GM12878 (cell line): ENCODE measurements around the gene MIAT. TPM values are rescaled to one million over a fixed set of nuclear protein-coding genes. Genes with fewer than 3 reads are reported as not detected.

ENCODE experiments used
- GATAD2B ChIP-seq: fragments of 450-650 bp; conservative IDR thresholded peaks from 2 replicates; pipeline ENCODE4 v1.6.1; 2017; ENCODE audit warnings: low read depth, mild to moderate bottlenecking, moderate library complexity
- MXI1 ChIP-seq: fragments of 150-350 bp; IDR thresholded peaks from 2 replicates; pipeline ENCODE4 v1.6.1; 2011; ENCODE audit warnings: low read depth, mild to moderate bottlenecking, inconsistent platforms, low read length, improper control_type of control experiment
- RAD51 ChIP-seq: fragments of 450-650 bp; IDR thresholded peaks from 2 replicates; pipeline ENCODE4 v1.6.1; 2016; ENCODE audit warnings: moderate library complexity, mild to moderate bottlenecking, inconsistent platforms
- RBBP5 ChIP-seq: fragments of 200-600 bp; sonication (generic); conservative IDR thresholded peaks from 2 replicates; pipeline ENCODE4 v1.6.1; 2016
- ZBED1 ChIP-seq: IDR thresholded peaks from 2 replicates; pipeline ENCODE4 v1.6.1; 2016; ENCODE audit warnings: borderline replicate concordance
- ZNF274 ChIP-seq: IDR thresholded peaks from one replicate; pipeline ENCODE4 v1.8.0; 2011; ENCODE audit not compliant: insufficient read length, insufficient read depth
- ZSCAN29 ChIP-seq: fragments of 450-650 bp; IDR thresholded peaks from 2 replicates; pipeline ENCODE4 v1.6.1; 2017; ENCODE audit warnings: mild to moderate bottlenecking, moderate library complexity
- polyA plus RNA-seq, 11 experiments: library from polyadenylated mRNA; depleted of rRNA in 4 of 11; unstranded in 6 of 11; stranded (reverse) in 5 of 11; fragments of >200 nt; fragmentation: Nextera tagmentation in 4 of 11; fragmentation: Illumina TruSeq in 1 of 11; extraction: Ambion mirVana in 4 of 11; extraction: Trizol in 1 of 11; gene quantifications; 1 replicate in 1 of 11; 2 replicates in 10 of 11; pipeline versions ENCODE4 v1.2.1 to v1.2.3, GENCODE V29; 2011 to 2016; ENCODE audit warnings: inconsistent platforms in 2 of 11, missing spikeins in 2 of 11, low read depth in 1 of 11
- total RNA-seq, 4 experiments: library from RNA; depleted of rRNA in 3 of 4; stranded (reverse); fragments of >200 nt in 3 of 4; fragmentation: Illumina TruSeq in 1 of 4; extraction: Trizol in 1 of 4; gene quantifications; 2 replicates each; pipeline versions ENCODE4 v1.2.1 to v1.2.3, GENCODE V29; 2013 to 2021
- TF ChIP-seq, protein P1 (sequence below): fragments of 450-650 bp; IDR thresholded peaks from 2 replicates; pipeline ENCODE4 v1.6.1; 2017; ENCODE audit warnings: mild to moderate bottlenecking, moderate library complexity
- TF ChIP-seq, protein P2 (sequence below): fragments of 150-350 bp; IDR thresholded peaks from 2 replicates; pipeline ENCODE4 v1.6.1; 2016; ENCODE audit warnings: low read depth, low read length
- TF ChIP-seq, protein P3 (sequence below): fragments of 450-650 bp; IDR thresholded peaks from 2 replicates; pipeline ENCODE4 v1.6.1; 2016; ENCODE audit warnings: mild to moderate bottlenecking

MIAT gene
- total and polyA plus RNA-seq, 10 of the 15 experiments (the other 5 are each of a cell fraction or from before 2014, with no cell fraction given): 0.39 to 13.7 (median 4.6) TPM

DNA sequence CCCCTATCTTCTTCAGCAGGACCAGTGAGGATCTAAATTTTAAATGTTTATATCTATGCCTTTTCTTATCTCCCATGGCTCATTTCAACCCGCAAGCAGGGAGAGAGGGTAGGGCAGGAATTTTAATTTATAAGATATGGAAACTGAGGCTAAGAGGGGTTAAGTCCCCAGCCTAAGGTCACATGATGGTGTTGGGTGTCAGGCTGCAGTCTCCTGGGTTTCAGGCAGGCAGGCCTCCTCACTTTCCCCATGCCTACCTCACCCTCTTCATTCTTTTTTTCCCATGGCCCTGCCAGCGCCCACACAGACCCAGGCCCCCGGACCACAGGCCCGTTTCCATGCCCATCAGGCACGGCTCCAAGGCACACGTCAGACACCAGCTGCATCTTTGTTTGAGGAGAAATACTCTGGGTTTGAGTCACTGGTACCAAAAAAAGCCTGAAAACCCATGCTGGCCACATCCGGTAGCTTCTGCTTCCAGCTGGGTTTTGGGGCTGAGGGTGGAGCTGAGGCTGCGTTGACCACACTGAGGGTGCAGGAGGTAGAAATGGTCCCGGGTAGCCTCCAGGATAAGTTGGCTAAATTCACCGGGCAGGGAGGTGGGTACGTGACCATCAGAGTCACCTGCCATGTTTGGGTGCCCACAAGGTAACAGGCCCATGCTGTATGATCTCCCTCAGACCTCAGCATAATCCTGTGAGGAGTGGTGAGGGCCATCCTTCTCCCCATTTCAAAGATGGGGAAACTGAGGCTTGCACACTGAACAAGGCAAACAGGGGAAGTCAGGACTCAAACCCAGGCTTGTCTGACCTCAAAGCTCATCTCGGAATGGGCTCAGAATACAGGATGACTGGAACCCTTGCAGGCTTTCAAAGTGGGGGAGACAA is 47.1 kb upstream of the MIAT start (continued):
- TF ChIP-seq, protein P1, sequence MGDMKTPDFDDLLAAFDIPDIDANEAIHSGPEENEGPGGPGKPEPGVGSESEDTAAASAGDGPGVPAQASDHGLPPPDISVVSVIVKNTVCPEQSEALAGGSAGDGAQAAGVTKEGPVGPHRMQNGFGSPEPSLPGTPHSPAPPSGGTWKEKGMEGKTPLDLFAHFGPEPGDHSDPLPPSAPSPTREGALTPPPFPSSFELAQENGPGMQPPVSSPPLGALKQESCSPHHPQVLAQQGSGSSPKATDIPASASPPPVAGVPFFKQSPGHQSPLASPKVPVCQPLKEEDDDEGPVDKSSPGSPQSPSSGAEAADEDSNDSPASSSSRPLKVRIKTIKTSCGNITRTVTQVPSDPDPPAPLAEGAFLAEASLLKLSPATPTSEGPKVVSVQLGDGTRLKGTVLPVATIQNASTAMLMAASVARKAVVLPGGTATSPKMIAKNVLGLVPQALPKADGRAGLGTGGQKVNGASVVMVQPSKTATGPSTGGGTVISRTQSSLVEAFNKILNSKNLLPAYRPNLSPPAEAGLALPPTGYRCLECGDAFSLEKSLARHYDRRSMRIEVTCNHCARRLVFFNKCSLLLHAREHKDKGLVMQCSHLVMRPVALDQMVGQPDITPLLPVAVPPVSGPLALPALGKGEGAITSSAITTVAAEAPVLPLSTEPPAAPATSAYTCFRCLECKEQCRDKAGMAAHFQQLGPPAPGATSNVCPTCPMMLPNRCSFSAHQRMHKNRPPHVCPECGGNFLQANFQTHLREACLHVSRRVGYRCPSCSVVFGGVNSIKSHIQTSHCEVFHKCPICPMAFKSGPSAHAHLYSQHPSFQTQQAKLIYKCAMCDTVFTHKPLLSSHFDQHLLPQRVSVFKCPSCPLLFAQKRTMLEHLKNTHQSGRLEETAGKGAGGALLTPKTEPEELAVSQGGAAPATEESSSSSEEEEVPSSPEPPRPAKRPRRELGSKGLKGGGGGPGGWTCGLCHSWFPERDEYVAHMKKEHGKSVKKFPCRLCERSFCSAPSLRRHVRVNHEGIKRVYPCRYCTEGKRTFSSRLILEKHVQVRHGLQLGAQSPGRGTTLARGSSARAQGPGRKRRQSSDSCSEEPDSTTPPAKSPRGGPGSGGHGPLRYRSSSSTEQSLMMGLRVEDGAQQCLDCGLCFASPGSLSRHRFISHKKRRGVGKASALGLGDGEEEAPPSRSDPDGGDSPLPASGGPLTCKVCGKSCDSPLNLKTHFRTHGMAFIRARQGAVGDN: peak; percentile 65
- peak; percentile 81 for TF ChIP-seq RAD51
- TF ChIP-seq ZBED1: peak; percentile 97
- no peak for TF ChIP-seq ZNF274
- TF ChIP-seq, protein P2, sequence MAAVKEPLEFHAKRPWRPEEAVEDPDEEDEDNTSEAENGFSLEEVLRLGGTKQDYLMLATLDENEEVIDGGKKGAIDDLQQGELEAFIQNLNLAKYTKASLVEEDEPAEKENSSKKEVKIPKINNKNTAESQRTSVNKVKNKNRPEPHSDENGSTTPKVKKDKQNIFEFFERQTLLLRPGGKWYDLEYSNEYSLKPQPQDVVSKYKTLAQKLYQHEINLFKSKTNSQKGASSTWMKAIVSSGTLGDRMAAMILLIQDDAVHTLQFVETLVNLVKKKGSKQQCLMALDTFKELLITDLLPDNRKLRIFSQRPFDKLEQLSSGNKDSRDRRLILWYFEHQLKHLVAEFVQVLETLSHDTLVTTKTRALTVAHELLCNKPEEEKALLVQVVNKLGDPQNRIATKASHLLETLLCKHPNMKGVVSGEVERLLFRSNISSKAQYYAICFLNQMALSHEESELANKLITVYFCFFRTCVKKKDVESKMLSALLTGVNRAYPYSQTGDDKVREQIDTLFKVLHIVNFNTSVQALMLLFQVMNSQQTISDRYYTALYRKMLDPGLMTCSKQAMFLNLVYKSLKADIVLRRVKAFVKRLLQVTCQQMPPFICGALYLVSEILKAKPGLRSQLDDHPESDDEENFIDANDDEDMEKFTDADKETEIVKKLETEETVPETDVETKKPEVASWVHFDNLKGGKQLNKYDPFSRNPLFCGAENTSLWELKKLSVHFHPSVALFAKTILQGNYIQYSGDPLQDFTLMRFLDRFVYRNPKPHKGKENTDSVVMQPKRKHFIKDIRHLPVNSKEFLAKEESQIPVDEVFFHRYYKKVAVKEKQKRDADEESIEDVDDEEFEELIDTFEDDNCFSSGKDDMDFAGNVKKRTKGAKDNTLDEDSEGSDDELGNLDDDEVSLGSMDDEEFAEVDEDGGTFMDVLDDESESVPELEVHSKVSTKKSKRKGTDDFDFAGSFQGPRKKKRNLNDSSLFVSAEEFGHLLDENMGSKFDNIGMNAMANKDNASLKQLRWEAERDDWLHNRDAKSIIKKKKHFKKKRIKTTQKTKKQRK: no peak
- TF ChIP-seq ZSCAN29: peak; percentile 82; the same call in 1 of the 2 replicates
- no peak for TF ChIP-seq RBBP5
- TF ChIP-seq, protein P3, sequence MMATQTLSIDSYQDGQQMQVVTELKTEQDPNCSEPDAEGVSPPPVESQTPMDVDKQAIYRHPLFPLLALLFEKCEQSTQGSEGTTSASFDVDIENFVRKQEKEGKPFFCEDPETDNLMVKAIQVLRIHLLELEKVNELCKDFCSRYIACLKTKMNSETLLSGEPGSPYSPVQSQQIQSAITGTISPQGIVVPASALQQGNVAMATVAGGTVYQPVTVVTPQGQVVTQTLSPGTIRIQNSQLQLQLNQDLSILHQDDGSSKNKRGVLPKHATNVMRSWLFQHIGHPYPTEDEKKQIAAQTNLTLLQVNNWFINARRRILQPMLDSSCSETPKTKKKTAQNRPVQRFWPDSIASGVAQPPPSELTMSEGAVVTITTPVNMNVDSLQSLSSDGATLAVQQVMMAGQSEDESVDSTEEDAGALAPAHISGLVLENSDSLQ: peak; percentile 90
- TF ChIP-seq GATAD2B: peak; percentile 99
- TF ChIP-seq MXI1: 0 out of 2 replicates have a peak, but pooled peaks have one; percentile 8
